K562 (cell line): ENCODE results near the gene SLC5A6. TPM values are rescaled to one million over a fixed set of nuclear protein-coding genes. Genes with fewer than 3 reads are reported as not detected.

Source experiments
- ATAC-seq: fragments of 200-7000 bp; cut with Tn5 transposase; 3 replicates; pipeline ENCODE4 v1.9.1; 2020; ENCODE audit warnings: moderate library complexity
- BruUV-seq: library from RNA; stranded (reverse); fragments of 400-500 nt; replicated peaks from 2 replicates; lab custom pipeline; 2021; lab: Mats Ljungman, UMichigan
- CTCF ChIA-PET: fragments of 300-600 bp; formaldehyde crosslinking; extraction: SDS; loops from one replicate; lab custom pipeline; 2021; ENCODE audit warnings: low intra/inter-chr PET ratio; lab: Yijun Ruan, JAX
- POLR2A ChIA-PET: fragments of 300-600, 350-650 bp; sonication (Branson Sonifier 250); formaldehyde crosslinking; extraction: SDS; loops from one replicate; lab custom pipeline; 2021; ENCODE audit warnings: antibody characterized with exemption, inconsistent platforms; lab: Yijun Ruan, JAX
- DNase-seq, 4 experiments: peaks; one replicate each; pipeline versions ENCODE4 v3.0.0 to v3.0.0-alpha.2; 2011 to 2018; ENCODE audit warnings: low spot score in 3 of 4, mixed read lengths in 3 of 4; ENCODE audit errors: extremely low read depth in 1 of 4
- FAIRE-seq: peaks from 2 replicates; lab custom pipeline; 2011; peaks lifted over from hg19 to GRCh38; lab: Jason Lieb, UNC
- H2AFZ ChIP-seq: 2 replicates; pipeline ENCODE4 v1.6.0; 2011; ENCODE audit warnings: low read depth, low read length, control low read depth, inconsistent platforms
- H3K27ac ChIP-seq: fragments of 200-600 bp; 3 replicates; pipeline ENCODE4 v1.8.0; 2011; ENCODE audit warnings: low read depth, mild to moderate bottlenecking, control low read depth, inconsistent platforms, low read length, moderate library complexity, mixed read lengths; ENCODE audit errors: extremely low read depth
- H3K27me3 ChIP-seq, 2 experiments: fragments of 300-600 bp in 1 of 2; 2 replicates in 1 of 2; 3 replicates in 1 of 2; pipeline versions ENCODE4 v1.6.0 to v1.8.0; 2011; ENCODE audit warnings: inconsistent platforms in 2 of 2, low read length in 2 of 2, mild to moderate bottlenecking in 1 of 2, mixed read lengths in 1 of 2, moderate library complexity in 1 of 2; ENCODE audit not compliant: control insufficient read depth in 2 of 2, insufficient read depth in 2 of 2
- H3K36me3 ChIP-seq: fragments of 300-600 bp; 3 replicates; pipeline ENCODE4 v1.8.0; 2011; ENCODE audit warnings: mild to moderate bottlenecking, low read length, inconsistent platforms; ENCODE audit not compliant: control insufficient read depth, insufficient read depth
- H3K4me1 ChIP-seq, 2 experiments: fragments of 200-600 bp in 1 of 2; replicated peaks in 1 of 2; 2 replicates in 1 of 2; 3 replicates in 1 of 2; pipeline versions ENCODE4 v1.5.1 to v1.8.0; 2011; ENCODE audit warnings: inconsistent platforms in 2 of 2, low read length in 2 of 2, mild to moderate bottlenecking in 1 of 2, mixed read lengths in 1 of 2, moderate library complexity in 1 of 2; ENCODE audit not compliant: control insufficient read depth in 2 of 2, insufficient read depth in 2 of 2
- H3K4me2 ChIP-seq: 2 replicates; pipeline ENCODE4 v1.6.1; 2011; ENCODE audit warnings: low read length, control low read depth, inconsistent platforms, mixed read lengths; ENCODE audit not compliant: insufficient read depth
- H3K4me3 ChIP-seq: fragments of 200-600 bp; sonication (generic), shearing (Covaris generic); 2 replicates; pipeline ENCODE4 v1.5.1; 2016; ENCODE audit warnings: control low read depth, inconsistent platforms
- H3K79me2 ChIP-seq: fragments of 200-600 bp; 3 replicates; pipeline ENCODE4 v1.8.0; 2011; ENCODE audit warnings: low read length, inconsistent platforms; ENCODE audit not compliant: control insufficient read depth, insufficient read depth
- H3K9ac ChIP-seq, 2 experiments: 2 replicates each; pipeline versions ENCODE4 v1.6.0 to v1.6.1; 2011; ENCODE audit warnings: low read depth in 2 of 2, low read length in 2 of 2, control low read depth in 1 of 2, inconsistent platforms in 1 of 2, mild to moderate bottlenecking in 1 of 2, mixed read lengths in 1 of 2; ENCODE audit not compliant: insufficient read depth in 1 of 2
- H3K9me1 ChIP-seq: one replicate; pipeline ENCODE4 v1.6.0; 2011; ENCODE audit warnings: inconsistent platforms, mild to moderate bottlenecking, low read length, moderate library complexity; ENCODE audit not compliant: control insufficient read depth, insufficient read depth
- H3K9me3 ChIP-seq: replicated peaks from 2 replicates; pipeline ENCODE4 v1.5.1; 2011; ENCODE audit warnings: low read depth, low read length, inconsistent platforms; ENCODE audit not compliant: control insufficient read depth, insufficient read depth
- H4K20me1 ChIP-seq: replicated peaks from 2 replicates; pipeline ENCODE4 v1.6.1; 2011; ENCODE audit warnings: low read length, inconsistent platforms, mixed read lengths; ENCODE audit not compliant: control insufficient read depth, insufficient read depth
- E2F3 ChIP-seq: fragments of 250-450 bp; sonication (Bioruptor Pico); IDR thresholded peaks from 2 replicates; pipeline ENCODE4 v1.4.0; 2020; ENCODE audit warnings: mild to moderate bottlenecking
- ELF2 ChIP-seq: fragments of 250-450 bp; sonication (Bioruptor Pico); IDR thresholded peaks from 2 replicates; pipeline ENCODE4 v1.5.0; 2021; ENCODE audit warnings: mild to moderate bottlenecking
- FOSL1 ChIP-seq: fragments of 200-800 bp; sonication (Bioruptor generic); conservative IDR thresholded peaks from 2 replicates; pipeline ENCODE4 v1.6.1; 2016; ENCODE audit warnings: missing genetic modification characterization, missing compliant biosample characterization
- GABPB1 ChIP-seq: sonication (generic); formaldehyde crosslinking; IDR thresholded peaks from 2 replicates; pipeline ENCODE4 v1.8.0; 2022; ENCODE audit warnings: mild to moderate bottlenecking, missing genetic modification reagents
- JUND ChIP-seq, 2 experiments: IDR thresholded peaks; 2 replicates in 1 of 2; 3 replicates in 1 of 2; pipeline ENCODE4 v1.6.1; 2011; ENCODE audit warnings: borderline replicate concordance in 2 of 2, low read depth in 2 of 2, low read length in 2 of 2, improper control_type of control experiment in 1 of 2, missing biosample characterization in 1 of 2, missing genetic modification characterization in 1 of 2, missing genetic modification reagents in 1 of 2
- SMARCE1 ChIP-seq: fragments of 450-650 bp; IDR thresholded peaks from 2 replicates; pipeline ENCODE4 v1.7.1; 2016; ENCODE audit warnings: mild to moderate bottlenecking
- WGBS: fragments of 100-300 bp; shearing (Covaris generic); methylation state at CpG from one replicate; pipeline ENCODE4 v1.1.6; 2016; ENCODE audit warnings: low coverage, mixed read lengths; ENCODE audit not compliant: insufficient coverage; ENCODE audit errors: missing lambda C conversion rate; 5-methylcytosine and 5-hydroxymethylcytosine counted together
- in situ Hi-C: fragments of 300-500 bp; cut with MboI; formaldehyde crosslinking; loops from 4 replicates; pipeline ENCODE4 v1.15.0; 2018; ENCODE audit warnings: inconsistent platforms, mixed read lengths
- intact Hi-C: fragments of 100-400 bp; cut with micrococcal nuclease; formaldehyde crosslinking; loops from 2 replicates; pipeline ENCODE4 v1.14.2; 2022
- polyA plus RNA-seq, 8 experiments: library from polyadenylated mRNA; depleted of rRNA in 4 of 8; stranded (reverse) in 5 of 8; unstranded in 3 of 8; fragments of >200 nt; fragmentation: Nextera tagmentation in 2 of 8; fragmentation: Illumina TruSeq in 1 of 8; extraction: Ambion mirVana in 2 of 8; extraction: Trizol in 1 of 8; gene quantifications; 2 replicates each; pipeline versions ENCODE4 v1.2.1 to v1.2.3, GENCODE V29; 2011 to 2014; ENCODE audit warnings: inconsistent platforms in 1 of 8, missing spikeins in 1 of 8
- total RNA-seq, 7 experiments: library from RNA; depleted of rRNA in 6 of 7; stranded (reverse); fragments of >200 nt in 6 of 7; fragmentation: Illumina TruSeq in 2 of 7; extraction: Trizol in 2 of 7; gene quantifications; 2 replicates each; pipeline versions ENCODE4 v1.2.1 to v1.2.3, GENCODE V29; 2011 to 2021; ENCODE audit warnings: low replicate concordance in 1 of 7

Gene SLC5A6
- total and polyA plus RNA-seq, 9 of the 15 experiments (the other 6 are each of a cell fraction or from before 2014, with no cell fraction given) = 32.6 to 137 (median 107) TPM

DNA sequence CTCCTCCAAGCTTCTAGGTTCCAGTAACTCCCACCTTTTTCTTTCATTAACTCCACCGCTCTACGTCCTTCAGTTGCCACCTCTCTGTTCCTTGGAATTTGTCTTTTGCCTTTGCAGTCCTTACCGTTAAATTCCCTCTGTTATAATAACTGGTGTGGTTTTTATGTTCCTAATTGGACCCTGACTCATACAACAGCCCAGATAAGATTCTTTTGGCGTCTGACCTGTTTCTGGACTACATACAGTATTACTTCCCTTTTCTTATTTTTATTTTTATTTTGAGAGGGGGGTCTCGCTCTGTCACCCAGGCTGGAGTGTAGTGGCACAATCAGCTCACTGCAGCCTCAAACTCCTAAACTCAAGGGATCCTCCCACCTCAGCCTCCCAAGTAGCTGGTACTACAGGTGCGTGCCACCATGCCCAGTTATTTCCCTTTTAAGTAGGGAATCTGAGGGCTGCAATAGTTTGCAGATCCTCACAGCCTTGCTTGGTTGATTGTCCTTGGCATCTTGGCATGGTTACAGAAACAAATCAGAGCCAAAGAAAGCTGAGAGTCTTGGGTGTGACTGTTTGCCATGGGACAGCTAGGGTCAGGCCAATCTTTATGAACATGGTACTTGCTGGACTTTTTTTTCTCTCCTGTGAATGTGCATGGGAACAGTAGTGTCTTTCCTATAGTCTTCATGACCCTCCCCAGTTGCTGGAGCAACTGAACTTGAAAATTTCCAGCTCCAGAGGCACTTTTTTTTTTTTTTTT lies 41.3 kb downstream of the SLC5A6 start:
- no TSS peak for BruUV-seq
- FAIRE-seq = no peak
- no peak overlapping the region for H2AFZ ChIP-seq
- peaks cover 8 to 9% of the 10 kb centered on the region in 2 experiments; a peak in 3 of 5 replicates for H3K4me1 ChIP-seq
- peaks cover 11 to 35% of the 10 kb centered on the region in 2 experiments; a peak in 4 of 5 replicates for H3K27me3 ChIP-seq
- CTCF ChIA-PET = interaction anchor here (0.5 to 0.7 kb wide), 2 partner anchors 109 to 480 kb away, joined by 3 to 5 read pairs; no protein-coding TSS in a partner anchor
- 9% methylated on average over 6 of the region's 6 CpGs for WGBS
- no peaks in the 10 kb centered on the region for H4K20me1 ChIP-seq
- no peak overlapping the region for H3K27ac ChIP-seq
- H3K9me1 ChIP-seq = no peaks in the 10 kb centered on the region
- in situ Hi-C loops (no loop called here), intact Hi-C loops (loop anchor here (2.0 kb wide), 1 partner anchor 20 kb away; no protein-coding TSS in a partner anchor)
- H3K9me3 ChIP-seq = no peaks in the 10 kb centered on the region
- H3K4me2 ChIP-seq = no peak overlapping the region
- no peak for TF ChIP-seq ELF2 (CRISPR knock-in tag)
- peak; percentile 53; the same call in 1 of the 2 replicates for TF ChIP-seq JUND (IDR thresholded peaks at IDR 0.05; ENCODE audit: borderline replicate concordance, low read depth, low read length)
- TF ChIP-seq JUND (tag; IDR thresholded peaks at IDR 0.05; ENCODE audit: borderline replicate concordance, low read depth, low read length) = no peak; the same call in 2 of the 3 replicates
- peak; percentile 57; the same call in 1 of the 2 replicates for TF ChIP-seq SMARCE1
- TF ChIP-seq GABPB1 (CRISPR knock-in tag) = no peak
- TF ChIP-seq E2F3 (CRISPR knock-in tag) = no peak
- peak; percentile 69 for TF ChIP-seq FOSL1 (tag)
- DNase-seq = no peak
- H3K9ac ChIP-seq = no peak overlapping the region
- H3K79me2 ChIP-seq = no peaks in the 10 kb centered on the region
- no peak; the same call in 2 of the 3 replicates for ATAC-seq
- H3K36me3 ChIP-seq = no peaks in the 10 kb centered on the region
- H3K4me3 ChIP-seq = no peak overlapping the region
- POLR2A ChIA-PET = no interaction called here
